ENCODE measurements around the gene APLP2. TPM values are rescaled to one million over a fixed set of nuclear protein-coding genes. Genes with fewer than 3 reads are reported as not detected.
A peak's percentile ranks its signal among the peaks of the same experiment; 100 is the strongest.

APLP2 gene
- total and polyA plus RNA-seq, 3 donors from 2014 or later = 105 to 159 (median 130) TPM

DNA sequence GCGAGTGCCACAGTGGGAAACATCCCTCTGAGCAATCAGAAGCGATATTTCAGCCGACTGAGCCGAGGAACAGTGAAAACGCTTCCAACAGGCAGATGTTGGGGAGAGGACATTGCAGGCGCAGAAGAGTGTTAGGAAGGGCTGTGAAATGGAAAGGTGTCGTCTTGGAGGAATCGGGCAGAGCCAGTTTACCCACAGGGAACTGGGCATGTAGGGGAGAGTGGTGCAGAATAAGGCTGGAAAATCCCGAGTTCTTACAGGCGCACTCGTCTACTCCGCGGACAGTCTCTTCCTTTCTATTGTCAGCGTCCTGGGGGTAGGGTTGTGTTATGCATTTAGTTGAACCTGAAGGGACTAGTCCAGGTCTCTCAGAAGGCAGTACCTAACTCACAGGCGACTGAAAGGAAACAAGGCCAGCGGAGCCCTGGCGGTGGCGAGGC lies 1.1 kb upstream of the APLP2 start:
- intact Hi-C loops (cut with DNase I; ENCODE audit: low total_unique reads) = no loop called here
- H3K9me3 ChIP-seq = no peaks in the 10 kb centered on the region
- DNase-seq = peak; percentile 21

DNA sequence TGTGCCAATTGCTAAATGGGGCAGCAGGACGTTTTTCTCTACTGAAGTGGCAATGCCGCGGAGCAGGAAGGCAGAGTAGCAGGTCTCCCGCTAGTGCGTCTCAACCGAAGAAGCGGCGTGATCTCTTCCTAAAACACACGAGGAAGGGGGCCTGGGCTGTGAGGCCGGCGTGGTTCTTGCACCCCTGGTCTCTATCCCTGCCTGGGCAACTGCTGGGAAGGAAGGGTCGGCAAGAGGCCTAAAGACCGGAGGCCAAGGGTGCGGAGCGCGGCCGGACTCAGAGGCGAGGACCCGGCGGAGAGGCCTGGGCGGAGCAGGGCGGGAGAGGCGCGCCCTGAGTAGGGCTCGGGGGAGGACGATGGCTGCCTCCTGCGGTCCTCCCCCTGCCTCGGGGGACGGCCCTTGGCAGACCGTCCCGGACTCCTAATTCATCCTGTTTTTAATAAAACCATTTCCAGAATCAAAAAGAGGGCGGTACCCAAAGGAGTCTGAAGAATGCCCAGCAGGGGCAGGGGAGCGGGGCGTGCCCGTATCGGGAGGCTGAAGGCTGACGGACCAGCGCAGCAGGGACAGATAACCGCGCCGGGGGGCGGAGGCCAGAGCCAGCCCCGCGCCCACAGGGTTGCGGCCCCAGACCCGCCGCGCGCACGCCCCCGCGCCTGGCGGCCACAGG lies 572 bp upstream of the APLP2 start:
- Histone ChIP-seq H3K36me3 (ENCODE audit: low read depth, missing control alignments) (no peaks in the 10 kb centered on the region), H3K9me3 (no peaks in the 10 kb centered on the region), H3K4me3 (peak overlapping the region; percentile 84 to 89), H3K27me3 (no peaks in the 10 kb centered on the region), H3K27ac (peak overlapping the region; percentile 90 to 93), H3K4me1 (peaks cover 8% of the 10 kb centered on the region)
- intact Hi-C loops (cut with DNase I; ENCODE audit: low total_unique reads) = no loop called here
- peak; percentile 60 for DNase-seq
- TF ChIP-seq CTCF (IDR thresholded peaks at IDR 0.05) = peak in 2 of 3 experiments; percentile 31 to 35
- no peak for TF ChIP-seq POLR2A (IDR thresholded peaks at IDR 0.05)
- 2 to 4% methylated on average over 10 to 49 of the region's 53 CpGs for WGBS, 2 donors

More for the DNA sequence above, 1.1 kb upstream of the APLP2 start:
- TF ChIP-seq POLR2A (IDR thresholded peaks at IDR 0.05) (no peak), CTCF (IDR thresholded peaks at IDR 0.05) (no peak)
- peaks cover 8% of the 10 kb centered on the region for H3K4me1 ChIP-seq
- peak overlapping the region; percentile 90 to 93 for H3K27ac ChIP-seq
- H3K27me3 ChIP-seq = no peaks in the 10 kb centered on the region
- WGBS, 2 donors = 52% methylated on average over 14 to 18 of the region's 18 CpGs
- no peaks in the 10 kb centered on the region for H3K36me3 ChIP-seq (ENCODE audit: low read depth, missing control alignments)
- H3K4me3 ChIP-seq = peak overlapping the region; percentile 84 to 89

DNA sequence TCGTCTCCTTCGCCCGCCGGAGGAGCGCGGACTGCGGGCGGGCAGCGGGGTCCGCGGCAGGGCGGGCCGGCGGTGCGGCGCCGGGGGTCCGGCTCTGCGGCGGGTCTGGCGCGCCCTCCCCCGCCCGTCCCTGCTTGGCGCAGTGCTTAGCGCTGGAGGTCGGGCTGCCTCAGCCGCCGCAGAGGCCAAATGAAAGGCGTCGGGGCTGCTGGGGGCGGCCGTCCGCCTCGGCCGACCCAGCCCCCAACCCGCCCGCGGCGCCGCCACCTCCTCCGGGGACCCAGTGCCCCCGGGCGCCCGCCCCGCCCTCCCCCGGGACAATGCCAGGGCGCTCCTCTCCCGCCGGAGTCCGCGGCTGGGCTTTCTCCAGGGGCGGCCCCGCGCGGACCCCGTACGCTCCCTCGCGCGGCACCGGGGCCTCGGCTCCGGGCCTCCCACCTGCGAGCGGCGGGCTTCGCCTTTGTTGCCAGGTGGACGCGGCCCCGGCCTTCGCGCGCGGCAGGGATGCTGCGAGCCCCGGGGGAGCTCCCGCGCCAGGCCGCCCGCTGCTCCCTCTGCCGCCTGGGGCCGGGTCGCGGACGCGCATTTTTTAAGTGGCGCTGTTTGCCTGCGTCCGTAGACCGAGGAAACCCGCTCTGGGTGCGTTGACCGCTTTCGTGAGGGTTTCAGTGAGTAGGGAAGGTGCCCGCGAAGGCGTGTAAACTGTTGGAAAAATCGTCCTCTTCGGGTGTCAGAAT lies 583 bp downstream of the APLP2 start:
- WGBS, 2 donors = 0% methylated on average over 36 of the region's 100 CpGs; no CpG with 5 or more reads in 1 of the 2 donors
- intact Hi-C loops (cut with DNase I; ENCODE audit: low total_unique reads) = loop anchor here (5.0 kb wide), 1 partner anchor 68 kb away; the partner anchor contains the start of gene PRDM10
- peak overlapping the region; percentile 84 to 89 for H3K4me3 ChIP-seq
- H3K27me3 ChIP-seq = no peaks in the 10 kb centered on the region
- DNase-seq = peak; percentile 45
- H3K27ac ChIP-seq = peak overlapping the region; percentile 89 to 95
- H3K4me1 ChIP-seq = peaks cover 8% of the 10 kb centered on the region
- no peaks in the 10 kb centered on the region for H3K36me3 ChIP-seq (ENCODE audit: low read depth, missing control alignments)
- H3K9me3 ChIP-seq = no peaks in the 10 kb centered on the region
- no peak for TF ChIP-seq CTCF (IDR thresholded peaks at IDR 0.05)
- TF ChIP-seq POLR2A (IDR thresholded peaks at IDR 0.05) = no peak

DNA sequence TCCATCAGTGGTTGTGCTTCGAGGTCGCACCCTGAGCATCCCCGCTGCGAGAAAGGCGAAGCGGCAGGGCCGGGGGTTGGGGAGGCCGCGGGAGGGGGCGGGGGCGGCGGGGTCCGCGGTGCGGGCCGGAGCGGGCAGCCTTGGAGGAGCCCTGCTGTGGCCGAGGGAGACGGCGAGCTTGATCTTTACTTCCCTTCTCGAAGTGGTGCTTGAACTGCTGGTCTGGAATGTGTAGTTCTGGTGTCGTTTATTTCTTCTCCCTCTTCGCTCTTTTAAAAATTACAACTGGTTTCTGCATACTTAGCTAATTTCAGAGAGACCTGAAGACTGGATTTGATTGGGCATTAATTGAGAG lies 1.1 kb downstream of the APLP2 start:
- TF ChIP-seq POLR2A (IDR thresholded peaks at IDR 0.05) (no peak), CTCF (IDR thresholded peaks at IDR 0.05) (no peak)
- 1% methylated on average over 18 to 23 of the region's 23 CpGs for WGBS, 2 donors
- DNase-seq = peak; percentile 44

More for the DNA sequence above, 1.1 kb downstream of the APLP2 start:
- H3K9me3 ChIP-seq = no peaks in the 10 kb centered on the region
- no peaks in the 10 kb centered on the region for H3K27me3 ChIP-seq
- H3K27ac ChIP-seq = peak overlapping the region; percentile 71 to 95
- H3K4me1 ChIP-seq = peaks cover 8% of the 10 kb centered on the region
- no peaks in the 10 kb centered on the region for H3K36me3 ChIP-seq (ENCODE audit: low read depth, missing control alignments)
- intact Hi-C loops (cut with DNase I; ENCODE audit: low total_unique reads) = loop anchor here (5.0 kb wide), 1 partner anchor 69 kb away; the partner anchor contains the start of gene PRDM10
- peak overlapping the region; percentile 84 to 89 for H3K4me3 ChIP-seq

All from testis (tissue), 3 donors.